HG03342 (cell line): Measurements from ENCODE around the gene DTNB.

ENCODE experiments used
- ATAC-seq: cut with Tn5 transposase; IDR thresholded peaks from one replicate; pipeline ENCODE4 v1.9.1; 2021; ENCODE audit warnings: mild to moderate bottlenecking, moderate library complexity; ENCODE audit not compliant: unreplicated experiment

The DTNB gene

DNA sequence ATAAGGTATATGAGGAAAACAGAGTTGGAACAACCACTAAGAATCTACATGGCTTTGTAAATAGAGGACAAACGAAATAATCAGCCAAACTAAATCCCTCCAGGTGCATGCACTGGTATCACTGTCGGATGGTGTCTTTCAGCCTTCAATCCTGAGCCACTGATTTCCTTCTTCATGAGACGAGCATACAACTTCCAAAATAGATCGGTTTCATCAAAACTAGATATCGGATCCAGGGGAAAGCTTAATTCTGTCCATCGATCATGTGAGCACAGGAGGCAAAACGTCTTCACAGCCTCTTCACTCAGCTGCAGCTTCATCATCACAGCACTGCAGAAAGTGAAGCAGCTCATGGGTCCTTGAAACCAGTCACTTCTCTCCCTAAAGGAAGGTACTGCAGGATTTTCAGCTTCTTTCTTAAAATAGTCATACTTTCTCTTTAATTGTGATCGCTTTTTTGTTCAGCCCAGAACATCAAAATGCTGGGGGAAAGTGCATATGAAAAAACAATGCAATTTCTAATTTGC lies 80.5 kb downstream of the DTNB start:
- ATAC-seq: no peak

DNA sequence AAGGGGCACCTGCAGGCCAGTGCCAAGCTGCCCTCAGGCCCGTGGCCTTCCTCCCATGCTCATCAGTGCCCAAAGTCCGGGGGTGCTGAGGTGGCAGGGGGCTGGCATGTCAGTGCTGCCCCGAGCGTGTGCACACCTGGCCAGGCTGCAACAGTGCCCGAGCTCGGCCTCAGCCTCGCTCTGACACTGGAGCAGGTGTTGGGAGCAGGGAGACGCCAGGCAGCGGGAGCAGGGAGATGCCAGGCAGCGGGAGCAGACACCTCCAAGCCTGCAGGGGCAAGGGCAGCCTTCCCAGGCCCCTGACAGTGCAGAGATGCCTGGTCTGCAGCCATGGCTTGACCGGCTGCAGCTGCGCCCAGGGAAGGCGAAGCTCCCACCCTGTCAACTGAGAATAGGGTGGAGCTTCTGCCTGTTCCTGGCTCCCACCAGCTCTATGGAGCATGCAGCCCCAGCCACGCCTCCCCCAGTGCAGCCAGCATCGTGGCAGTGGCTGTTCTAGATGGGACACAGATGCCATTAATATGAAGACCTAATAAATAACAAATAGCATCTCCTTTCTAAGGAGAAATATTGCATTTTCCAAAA lies 82.4 kb downstream of the DTNB start:
- ATAC-seq: no peak

- ATAC-seq: no peak
Measured at GRCh38 chr2:25589676-25590205, 83.6 kb downstream of the DTNB start.

DNA sequence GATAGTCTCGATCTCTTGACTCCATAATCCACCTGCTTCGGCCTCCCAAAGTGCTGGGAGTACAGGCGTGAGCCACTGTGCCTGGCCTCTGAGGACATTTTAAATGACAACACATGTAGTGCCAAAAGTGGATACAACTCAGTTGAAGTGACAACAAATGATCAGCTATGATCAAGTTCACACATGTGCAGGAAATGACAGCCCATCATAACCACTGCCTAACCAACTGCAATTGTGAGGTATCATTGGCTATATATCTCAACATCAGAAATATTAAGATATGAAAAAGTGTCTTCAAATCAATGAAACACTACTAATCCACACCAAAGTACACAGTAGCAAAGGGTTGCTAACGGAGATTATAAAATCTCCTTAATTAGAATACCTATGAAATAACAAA lies 84.8 kb downstream of the DTNB start:
- ATAC-seq: no peak

- ATAC-seq: no peak
Measured at GRCh38 chr2:25587361-25587760, 86.0 kb downstream of the DTNB start.

DNA sequence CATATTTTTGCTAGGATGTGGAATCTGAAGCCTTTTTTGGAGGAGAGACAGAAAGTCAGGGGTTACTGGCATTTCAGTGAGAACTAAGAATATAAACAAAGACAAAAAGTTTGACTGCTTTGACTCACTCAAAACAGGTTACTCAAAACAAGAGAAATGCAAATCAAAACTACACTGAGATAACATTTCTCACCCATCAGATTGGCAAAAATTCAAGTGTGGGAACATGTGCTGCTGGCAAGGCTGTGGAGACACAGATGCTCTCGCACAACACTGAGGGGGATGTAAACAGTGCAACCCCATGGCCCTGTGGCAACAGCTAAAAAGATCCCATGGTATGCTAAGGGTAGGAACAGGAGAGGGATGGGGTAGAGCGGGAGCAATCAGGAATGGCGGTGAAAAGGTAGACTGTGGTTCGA lies 86.6 kb downstream of the DTNB start:
- peak; percentile 70 for ATAC-seq

DNA sequence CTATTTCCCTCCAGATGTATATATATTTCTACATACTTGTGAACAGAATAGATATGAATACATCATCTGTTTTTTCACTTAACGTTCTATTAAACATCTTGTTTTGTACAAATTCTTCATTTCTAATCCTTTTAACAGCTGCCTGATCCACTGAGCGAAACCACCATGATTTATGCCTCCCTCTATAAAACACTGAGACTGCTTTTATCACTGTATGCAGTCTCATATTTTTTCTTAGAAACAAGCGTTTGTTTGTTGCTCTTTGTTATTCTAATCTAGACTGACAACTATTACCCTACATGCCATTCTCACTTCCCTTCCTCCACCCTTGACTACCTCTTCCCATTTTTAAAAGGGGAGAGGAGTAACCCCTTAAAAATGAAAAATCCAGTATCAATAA lies 88.2 kb downstream of the DTNB start:
- no peak for ATAC-seq

GRCh38 chr2:25582077-25582830 lies 91.1 kb downstream of the DTNB start:
- ATAC-seq: peak; percentile 56

DNA sequence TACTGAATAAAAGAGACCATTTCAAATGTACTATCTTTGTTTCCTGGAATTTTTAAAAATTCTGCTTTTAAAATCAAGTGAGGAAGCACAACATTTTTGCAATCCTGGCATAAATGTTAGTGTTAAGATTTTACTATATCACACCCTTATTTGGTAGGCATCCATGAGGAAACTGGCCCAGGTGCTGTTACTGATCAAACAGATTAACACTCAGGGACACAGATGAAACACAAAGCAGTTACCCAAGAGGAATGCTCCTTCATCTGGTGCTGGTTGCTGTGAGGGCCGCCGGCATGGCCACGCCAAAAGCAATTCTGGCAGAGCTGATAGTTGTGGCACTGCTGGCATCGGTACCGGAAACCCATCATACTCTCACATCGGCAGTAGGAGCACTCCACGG lies 96.8 kb downstream of the DTNB start:
- no peak for ATAC-seq

GRCh38 chr2:25572638-25573037 lies 100.7 kb downstream of the DTNB start:
- ATAC-seq: no peak

- no peak for ATAC-seq
Measured at GRCh38 chr2:25570161-25570845, 103.1 kb downstream of the DTNB start.

- peak; percentile 49 for ATAC-seq
Measured at GRCh38 chr2:25567406-25567805, 106.0 kb downstream of the DTNB start.

- ATAC-seq: peak; percentile 75
Measured at GRCh38 chr2:25566694-25567093, 106.7 kb downstream of the DTNB start.

DNA sequence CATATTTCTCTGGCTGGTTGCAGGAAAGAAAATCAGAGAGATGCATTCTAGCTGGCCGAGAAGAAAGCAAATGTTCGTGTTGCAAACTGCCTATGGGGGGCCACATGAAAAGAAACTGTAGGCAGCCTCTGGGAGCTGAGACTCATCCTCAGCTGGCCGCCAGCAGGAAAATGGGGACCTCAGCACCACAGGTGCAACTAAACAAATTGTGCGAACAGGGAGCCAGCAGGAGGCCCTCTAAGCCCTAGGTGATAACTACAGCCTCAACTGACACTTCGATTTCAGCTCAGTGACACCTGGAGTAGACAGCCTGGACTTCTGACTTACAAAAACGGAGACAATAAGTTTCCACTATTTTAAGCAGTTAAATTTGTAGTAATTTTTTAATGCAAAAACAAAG lies 107.3 kb downstream of the DTNB start:
- ATAC-seq: no peak

DNA sequence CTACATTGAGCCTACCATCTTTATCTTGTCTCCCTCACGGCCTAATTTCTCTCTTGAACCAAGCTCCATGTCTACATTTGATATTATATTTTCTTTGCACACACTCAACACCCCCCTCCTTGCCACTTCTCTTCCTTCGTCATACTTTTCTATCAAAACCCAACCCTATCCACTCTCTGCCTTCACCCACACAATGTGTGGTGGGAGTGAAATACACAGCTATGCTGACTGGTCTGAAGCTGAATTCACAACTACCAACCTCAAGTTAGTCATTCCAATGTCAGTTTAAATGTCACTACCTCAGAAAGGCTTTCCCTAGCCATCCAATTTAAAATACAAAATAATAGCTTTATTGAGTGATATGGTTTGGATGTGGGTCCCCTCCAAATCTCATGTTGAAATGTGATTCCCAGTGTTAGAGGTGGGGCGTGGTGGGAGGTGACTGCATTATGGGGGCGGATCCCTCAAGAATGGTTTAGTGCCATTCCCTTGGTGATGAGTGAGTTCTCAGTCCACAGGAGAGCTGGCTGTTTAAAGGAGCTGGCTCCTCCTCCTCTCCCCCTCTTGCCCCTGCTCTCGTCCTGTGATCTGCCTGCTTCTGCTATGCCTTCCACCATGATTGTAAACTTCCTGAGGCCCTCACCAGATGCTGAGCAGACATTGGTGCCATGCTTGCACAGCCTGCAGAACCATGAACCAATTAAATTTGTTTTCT lies 112.1 kb downstream of the DTNB start:
- no peak for ATAC-seq

GRCh38 chr2:25559148-25559547 lies 114.2 kb downstream of the DTNB start:
- ATAC-seq: no peak

DNA sequence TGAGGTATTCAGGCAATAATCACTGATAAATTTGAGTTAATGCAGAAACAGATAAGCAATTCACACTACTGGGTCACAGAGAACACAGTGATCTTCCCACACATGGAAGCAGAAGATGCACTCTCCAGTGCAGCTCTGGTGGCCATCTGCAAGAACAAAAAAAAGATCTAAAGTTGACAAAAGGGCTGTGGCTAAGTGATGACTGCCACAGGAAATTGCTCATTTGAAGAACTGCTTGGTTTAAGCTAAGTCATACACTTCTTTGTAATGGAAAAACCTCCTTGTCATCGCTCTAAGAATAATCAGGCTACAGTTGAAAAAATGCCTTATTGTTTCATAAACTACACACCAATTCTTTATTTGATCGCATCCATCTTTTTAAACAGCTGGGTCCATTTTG lies 115.1 kb downstream of the DTNB start:
- ATAC-seq: peak; percentile 59

DNA sequence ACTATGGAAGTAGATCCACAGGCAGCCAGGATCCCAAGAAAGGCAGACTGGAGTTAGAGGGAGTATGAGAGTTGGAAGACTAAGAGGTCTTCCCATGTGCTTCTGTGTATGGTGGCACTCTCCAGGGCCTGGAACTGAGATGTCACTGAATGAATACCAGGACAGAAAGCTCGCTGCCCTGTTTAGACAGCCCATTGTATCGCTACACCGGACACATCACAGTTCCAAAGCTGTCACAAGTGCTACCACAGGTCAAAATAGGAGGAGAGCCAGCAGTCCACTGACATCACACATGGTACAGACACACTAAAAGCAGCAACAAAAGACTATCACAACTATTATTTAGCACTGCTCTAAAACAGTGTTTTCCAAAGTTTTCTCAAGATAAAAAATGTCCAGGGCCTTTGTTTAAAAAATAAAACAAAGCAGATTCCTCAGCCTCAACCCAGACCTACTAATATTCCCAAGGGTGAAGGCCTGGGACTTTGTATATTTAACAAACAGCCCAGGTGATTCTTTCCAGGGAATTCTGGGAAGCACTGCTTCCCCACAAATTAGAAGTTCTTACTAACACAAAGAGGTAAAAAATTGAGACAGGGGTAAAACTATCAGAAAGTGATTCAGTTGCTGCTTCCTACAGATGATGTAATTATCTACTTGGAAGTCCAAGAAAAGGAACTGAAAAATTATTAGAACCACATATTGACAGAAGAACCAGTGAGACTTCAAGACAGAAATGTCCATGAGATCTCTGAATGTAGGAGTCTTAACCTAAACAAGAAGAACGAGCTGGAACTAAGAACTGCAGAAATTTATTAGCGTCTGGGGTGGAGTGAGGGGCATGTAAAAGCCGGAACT lies 116.0 kb downstream of the DTNB start:
- peak; percentile 28 for ATAC-seq

GRCh38 chr2:25552318-25552717 lies 121.1 kb downstream of the DTNB start:
- no peak for ATAC-seq

DNA sequence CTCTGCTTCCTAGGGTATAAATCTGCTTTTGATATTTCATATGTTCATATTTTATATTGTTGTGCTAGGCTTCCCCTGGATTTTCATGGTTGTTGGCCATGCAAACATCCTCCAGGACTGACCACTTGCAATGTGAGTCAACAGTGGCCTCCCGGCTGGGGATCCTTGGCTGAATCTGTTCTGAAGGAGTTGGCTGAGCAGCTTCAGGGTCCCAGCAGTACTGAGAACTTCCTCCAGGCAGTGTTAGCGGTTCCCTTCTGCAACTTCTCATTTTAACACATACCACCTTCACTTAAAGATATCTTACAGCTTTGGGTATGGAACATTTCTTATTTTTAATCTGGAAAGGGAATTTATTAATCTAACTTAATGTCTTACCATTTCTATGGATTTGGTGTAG lies 122.1 kb downstream of the DTNB start:
- ATAC-seq: no peak
